Umbilical cord (tissue), 2 donors: ENCODE measurements around the gene GNG12. TPM values are rescaled to one million over a fixed set of nuclear protein-coding genes. Genes with fewer than 3 reads are reported as not detected.
A peak's percentile ranks its signal among the peaks of the same experiment; 100 is the strongest.

Source experiments
- DNase-seq: peaks from one replicate; pipeline ENCODE4 v3.0.0-alpha.2; 2015; ENCODE audit warnings: low spot score
- total RNA-seq: library from RNA; depleted of rRNA; stranded (reverse); fragments of >200 nt; gene quantifications from one replicate; pipeline ENCODE4 v1.2.3, GENCODE V29; 2014; ENCODE audit warnings: low replicate concordance; ENCODE audit not compliant: insufficient read depth

GNG12 gene
- total RNA-seq, 1 donor from 2014 or later, result 153 TPM

DNA sequence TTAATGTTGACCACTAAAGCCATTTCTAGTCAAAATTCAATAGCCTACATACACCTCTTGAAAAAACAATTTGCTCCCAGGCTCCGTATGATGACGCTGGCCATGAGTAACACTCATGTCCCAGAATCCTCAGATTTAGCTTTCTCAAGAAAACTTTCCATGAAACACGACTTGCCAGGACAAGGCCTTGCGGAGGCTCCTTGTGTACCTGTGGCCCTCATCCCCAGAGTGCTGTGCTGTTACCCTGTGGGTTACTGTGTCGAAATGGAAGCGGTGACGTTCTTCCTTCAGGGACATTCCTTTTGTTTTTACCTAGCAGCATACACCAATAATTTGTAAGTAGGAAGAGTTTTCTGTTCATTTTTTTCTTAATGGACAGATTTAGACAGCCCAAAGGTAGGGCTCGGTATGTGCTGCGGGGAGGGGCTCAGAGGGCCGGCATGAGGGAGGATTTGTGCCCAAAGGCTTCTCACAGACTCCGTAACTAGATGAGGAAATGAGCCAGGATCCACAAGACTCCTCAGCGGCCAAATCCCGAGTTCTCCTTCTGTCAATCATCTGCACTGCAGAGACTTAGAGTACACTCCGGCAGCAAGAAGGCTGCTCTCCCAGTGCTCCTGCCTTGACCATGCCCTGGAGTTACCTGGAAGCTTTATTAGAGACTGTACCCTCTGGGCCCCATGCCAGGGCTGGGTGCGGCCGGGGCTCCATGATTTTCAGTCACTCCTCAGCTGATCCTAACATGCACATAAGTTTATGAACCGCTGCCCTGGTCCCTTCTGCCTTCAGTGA lies 17.8 kb downstream of the GNG12 start:
- no peak for DNase-seq

DNA sequence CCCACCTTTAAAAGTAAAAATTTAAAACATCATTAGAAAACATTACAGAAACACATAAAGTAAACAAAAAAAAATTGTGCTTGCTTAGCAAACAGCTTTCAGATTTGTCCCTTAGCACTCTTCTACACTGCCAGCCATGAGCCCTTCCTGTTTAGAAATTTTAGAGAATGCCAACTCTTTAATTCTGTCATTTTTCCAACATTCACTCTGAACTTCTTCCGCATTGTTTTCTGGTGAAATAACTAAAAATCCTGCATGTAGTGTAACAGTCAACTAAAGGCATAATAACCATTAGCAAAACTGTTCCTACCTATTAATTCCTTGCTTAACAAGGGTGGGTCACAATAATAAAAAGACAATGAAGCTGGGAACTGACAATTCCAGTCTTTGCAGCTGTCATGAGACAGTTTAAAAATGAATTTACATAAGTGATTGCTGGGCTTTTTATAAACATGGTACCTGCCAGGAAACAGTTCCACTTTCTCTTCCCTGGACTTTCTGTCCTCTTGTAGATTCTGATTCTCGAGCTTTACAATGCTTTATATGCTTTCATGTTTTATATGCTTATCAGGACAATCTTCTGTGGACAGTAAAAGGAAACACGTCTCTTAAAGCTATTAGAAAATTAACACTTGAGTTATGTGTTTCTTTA lies 19.0 kb downstream of the GNG12 start:
- no peak for DNase-seq

DNA sequence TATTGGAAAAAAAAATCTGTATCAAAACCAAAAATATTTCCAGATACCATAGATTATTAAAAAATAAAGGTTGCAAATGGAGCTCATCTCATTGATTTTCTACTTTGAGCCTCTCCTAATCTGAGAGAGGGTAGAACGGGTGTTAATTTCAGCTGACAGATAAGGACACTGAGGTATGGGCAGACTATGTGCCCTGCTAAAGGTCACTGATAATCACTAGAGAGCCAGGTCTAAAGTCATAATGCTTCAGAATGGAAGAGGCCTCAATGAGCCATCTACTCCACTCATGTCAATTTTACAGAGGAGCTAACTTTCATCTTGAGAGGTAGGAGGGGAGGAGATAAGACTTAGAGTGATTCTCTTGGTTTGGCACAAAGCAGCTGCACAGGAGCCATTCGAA lies 21.0 kb downstream of the GNG12 start:
- no peak for DNase-seq

DNA sequence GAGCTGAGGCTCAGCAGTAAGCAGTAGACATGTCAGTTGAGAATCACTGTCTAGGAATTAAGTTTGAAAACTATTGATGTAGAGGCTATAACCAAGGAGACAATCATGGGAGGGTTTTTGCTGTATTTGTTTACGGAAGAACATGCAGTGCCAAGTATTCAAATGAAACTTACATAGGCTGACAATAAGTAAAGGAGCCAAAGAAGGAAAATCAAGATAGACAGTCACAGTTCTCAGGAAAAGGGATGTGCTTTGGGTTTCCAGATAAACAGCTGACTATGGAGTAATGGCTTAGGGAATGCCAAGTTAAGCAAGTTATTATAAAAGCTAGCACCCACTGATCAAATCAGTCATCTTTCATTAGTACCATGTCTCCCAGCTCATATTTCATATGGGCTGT lies 21.5 kb downstream of the GNG12 start:
- no peak for DNase-seq

DNA sequence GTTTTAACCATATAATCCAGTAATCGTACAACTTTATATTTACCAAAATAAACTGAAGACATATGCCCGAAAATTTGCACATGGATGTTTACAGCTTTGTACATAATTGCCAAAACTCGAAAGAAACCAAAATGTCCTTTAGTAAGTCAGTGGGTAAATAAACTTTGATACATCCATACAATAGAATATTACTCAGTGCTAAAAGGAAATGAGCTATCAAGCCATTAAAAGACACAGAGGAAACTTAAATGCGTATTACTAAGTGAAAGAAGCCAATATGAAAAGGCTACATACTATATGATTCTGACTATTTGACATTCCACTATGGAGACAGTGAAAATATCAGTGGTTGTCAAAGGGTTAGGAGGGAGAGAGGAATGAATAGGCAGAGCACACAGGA lies 23.4 kb downstream of the GNG12 start:
- DNase-seq, result no peak

DNA sequence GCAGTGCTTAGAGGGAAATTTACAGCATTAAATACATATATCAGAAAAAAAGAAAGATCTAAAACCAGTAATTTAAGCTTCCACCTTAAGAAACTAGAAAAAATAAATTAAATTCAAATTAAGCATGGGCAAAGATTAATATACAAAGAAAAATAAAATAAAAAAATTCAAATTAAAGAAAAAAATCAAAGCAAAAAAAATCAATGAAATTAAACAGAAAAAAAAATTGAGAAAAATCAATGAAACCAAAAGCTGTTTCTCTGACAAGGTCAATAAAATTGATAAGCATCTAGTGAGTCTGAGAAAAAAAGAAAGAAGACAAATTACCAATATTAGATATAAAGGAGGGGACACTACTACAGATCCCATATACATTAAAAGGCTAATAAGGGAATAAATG lies 26.0 kb downstream of the GNG12 start:
- no peak for DNase-seq

DNA sequence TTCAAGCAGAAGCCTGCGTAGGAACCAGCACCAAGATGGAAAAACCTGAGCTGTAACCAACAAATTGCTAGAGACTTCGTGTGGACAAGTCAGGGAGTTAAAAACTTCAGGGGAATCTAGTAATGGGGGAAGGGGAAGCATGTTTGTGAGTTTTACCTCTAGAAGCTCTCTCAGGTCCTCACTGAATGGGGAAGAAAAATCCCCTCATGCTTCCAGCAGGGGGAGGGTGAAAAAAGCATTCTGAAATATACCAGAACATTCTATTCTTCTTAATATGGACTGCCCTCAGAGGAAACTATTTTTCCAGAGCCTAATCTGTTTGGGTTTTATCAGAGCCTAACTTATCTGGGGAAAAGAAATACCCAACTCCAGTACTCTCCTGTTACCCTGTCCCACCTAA lies 28.6 kb downstream of the GNG12 start:
- DNase-seq, result no peak

DNA sequence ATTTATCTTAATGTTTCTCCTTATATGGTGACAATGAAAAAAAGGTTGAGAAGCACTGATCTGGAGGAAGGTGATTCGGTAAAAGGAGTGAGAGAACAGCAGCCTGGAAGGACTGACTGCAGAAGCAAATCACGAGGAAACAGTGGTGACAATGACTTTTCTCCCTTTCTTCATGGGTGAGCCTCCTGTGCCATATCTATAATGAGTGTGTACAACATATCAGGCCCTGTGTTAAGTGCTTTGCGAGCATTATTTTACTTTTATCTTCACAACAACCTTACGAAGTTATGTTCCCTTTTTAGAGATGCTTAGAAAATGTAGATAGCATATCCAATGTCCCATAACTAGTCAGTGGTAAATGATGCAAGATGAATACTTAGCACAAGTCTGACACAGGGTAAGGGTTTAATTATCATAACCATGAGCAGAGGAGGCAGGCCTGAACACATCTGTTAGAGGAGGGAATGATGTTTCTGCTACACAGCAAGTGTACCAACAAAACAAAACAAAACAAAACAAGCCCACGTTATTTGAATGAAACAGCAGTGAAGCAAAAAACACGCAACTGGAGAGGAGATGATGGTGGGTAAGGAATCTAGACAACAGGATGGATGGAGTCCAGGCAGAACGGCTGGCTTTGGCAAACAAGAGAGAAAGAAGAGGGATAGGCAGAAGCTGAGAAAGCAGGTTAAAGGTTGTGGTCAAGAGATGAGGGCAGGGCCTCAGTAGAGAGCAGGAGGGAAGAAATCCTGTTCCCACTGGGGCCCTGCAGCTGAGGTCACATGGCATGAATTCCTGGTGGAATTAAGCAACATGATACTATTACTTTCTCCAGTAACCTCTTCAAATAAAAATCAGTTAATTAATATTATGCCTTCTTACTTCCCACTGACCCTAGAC lies 29.6 kb downstream of the GNG12 start:
- no peak for DNase-seq

DNA sequence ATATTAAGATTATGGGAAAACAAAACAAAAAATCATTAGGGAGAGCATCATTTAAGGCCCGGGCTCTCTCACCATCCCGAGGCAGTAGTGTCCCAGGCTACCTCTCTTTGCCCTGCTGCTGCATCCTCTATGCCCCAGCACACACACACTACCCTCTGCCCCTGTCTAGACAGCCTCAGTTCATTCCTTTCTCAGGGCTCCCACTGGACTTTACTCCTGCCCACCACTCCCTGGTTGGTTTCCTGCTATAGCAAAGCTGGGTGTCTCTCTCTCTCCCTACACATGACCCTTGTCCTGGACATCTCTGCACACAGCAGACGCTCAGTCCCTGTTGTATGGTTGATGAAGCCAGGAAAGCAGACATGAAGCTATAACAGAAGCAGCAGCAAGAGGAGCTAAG lies 30.7 kb downstream of the GNG12 start:
- no peak for DNase-seq

DNA sequence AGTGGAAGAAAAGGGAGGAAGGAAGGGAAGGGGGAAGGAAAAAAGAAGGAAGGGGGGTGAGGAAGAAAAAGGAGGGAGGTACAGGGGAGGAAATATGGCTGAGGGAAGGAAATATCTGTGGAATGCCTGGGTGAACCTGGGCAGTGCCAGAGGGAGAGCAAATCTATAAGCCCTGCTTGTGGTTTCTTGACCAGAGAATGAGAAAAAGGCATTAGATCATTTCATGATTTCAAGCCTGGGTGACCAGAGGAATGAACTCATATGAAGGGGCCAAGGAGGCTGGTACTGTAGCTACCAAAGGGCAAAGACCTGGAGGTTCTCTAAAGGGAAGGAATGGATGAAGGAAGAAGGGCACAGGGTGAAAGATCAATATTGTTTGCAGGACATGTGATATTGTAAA lies 31.4 kb downstream of the GNG12 start:
- no peak for DNase-seq

DNA sequence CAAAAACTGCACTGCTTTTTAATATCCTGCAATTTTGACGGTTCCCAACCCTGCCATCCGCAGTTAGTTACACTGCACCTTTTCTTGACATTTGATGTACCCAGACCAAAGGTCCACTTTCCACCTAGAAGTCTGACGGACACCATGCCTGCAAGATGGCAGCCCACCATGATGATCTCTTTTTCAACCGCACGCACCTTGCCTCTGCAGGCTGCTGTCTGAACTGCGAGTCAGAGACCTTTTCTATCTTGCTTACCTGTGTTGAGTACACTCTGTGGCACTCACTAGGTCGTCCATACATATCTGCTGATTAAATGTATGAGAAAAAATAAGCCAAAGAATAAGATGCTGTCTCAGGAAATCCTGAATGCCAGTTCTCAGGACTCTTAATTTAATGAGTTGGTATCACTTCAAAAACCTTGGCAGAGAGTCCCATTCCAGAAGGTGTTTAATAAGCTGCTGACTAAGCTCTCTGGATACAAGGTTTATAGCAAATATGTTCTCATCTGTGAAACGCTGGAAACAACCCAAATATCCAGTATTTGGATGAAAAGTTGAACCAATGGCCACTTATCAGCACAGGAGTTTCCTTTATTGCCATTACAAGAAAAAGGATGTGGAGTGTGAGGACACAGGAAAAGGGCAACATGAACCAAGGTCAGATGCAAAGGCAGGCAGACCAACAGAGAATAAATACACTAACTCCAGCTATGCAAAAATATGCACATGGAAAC lies 37.9 kb downstream of the GNG12 start:
- DNase-seq, result no peak

DNA sequence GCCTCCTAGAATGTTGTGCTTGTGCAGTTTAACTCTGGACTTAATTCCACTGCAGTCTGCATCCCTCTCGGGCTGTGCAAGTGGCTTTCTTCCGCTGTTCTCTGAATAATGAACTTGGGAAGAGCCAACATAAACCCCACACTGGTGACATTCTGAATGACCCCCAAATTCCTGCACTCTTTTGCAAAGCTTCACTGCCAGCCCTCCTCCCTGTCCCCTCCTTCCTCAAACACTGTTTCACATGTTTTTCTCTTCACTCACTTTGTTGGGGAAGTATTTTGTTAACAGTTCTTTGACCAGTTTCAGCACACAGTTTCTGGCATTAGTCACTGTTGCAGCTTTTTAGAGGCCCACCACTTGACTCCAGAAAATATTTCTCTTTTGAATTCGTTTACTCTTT lies 39.7 kb downstream of the GNG12 start:
- peak; percentile 51 for DNase-seq

DNA sequence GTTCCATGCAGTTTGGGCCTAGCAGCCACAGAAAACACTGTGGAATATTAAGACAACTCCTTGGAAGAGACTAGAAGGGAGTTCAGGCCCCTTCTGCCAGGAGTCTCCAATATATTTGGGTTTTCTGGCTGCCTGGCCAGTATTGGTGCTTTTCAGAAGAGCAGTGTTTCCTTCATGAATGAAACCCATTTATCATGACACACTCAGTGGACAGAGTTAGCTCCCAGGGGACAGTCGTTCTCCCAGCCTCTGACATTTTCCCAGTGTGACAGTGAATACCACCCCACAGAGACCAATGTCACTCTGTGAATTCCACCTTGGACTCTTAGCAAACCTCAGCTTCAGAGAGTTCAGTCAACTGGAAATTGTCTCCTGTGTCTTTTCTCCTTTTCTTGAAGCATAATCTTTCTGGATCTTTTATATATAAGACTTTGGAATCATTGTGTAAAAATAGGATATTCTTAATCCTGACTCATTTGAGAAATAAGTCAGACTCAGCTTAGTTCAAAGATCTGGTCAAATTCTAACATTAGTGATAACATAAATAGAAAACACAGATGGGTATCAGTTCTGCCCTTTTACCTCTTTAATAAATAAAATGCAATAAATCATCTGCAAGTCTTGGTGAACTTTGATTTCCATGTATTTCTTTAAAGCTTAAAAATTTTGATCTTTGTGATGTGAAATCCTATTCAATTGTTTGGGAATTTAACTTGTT lies 40.4 kb downstream of the GNG12 start:
- DNase-seq, result no peak

DNA sequence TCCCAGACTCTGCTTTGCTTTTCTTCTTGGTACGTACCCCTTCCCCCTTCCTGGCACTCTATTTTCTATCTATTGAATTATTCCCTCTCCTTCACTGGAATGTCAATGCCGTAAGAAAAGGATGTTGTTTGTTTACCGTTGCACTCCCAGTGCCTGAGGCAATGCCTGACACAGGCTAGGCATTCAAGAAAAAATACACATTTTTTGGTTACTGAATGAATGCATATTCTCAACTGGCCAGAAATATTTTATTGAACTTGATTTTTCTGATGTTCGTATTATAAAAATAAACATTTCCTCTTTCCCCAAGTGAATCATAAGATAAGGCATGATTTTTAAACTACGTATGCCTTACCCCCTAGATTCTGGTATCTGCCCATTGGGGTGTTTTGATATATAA lies 41.2 kb downstream of the GNG12 start:
- DNase-seq, result no peak

DNA sequence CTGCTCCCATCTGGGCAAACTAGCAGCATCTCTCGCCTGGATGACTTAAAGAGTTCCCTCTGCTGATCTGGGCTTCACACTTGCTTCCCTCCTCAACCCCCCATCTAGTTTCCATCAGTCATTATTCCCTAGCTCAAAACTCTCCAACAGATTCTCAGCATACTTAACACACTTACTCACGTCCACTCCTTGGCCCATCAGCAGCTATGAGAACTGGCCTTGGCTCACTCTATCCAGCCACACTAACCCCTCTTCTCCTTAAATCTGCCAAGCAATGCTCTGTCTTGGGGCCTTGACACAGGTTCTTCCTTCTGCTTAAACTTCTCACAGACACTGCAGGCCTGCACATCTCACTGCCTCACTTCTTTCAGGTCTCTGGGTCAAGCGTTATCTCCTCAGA lies 41.6 kb downstream of the GNG12 start:
- DNase-seq, result peak; percentile 74

DNA sequence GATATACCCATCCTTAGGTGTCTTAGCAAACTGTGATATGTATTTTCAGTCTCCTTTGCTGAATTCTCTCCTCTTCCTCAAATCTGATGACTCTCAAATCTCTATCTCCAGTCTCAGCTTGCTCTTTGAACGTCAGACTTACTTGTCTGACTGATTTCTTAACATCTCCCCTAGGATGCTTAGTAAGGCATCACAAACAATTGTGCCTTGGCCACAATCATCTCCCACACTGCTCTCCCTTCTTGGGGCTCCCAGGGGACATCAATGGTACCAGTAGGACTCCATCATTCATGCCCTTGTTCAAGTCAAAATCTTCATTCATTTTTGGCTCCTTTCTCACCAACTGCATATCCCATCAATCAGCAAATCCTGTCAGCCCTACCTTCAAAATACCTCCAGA lies 42.0 kb downstream of the GNG12 start:
- no peak for DNase-seq

DNA sequence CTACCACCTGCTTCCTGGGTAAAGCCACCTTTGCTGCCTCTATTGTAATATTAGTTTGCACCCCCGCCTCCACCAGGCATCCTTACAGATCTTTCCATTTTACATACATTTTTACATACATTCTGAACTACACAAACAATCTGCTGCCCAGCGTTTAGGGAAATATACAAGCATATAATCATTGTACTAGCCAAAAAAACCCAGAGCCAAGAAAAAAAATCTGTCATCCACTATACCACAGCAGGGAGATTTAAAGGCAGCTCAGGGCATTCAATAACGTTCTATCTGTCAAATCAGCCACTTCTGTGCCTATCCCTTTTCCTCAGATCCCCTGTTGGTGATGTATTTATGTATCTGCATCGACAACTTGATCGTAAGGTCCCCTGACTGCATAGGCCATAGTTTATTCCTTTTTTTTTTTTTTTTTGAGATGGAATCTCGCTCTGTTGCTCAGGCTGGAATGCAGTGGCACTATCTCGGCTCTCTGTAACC lies 43.0 kb downstream of the GNG12 start:
- no peak for DNase-seq

DNA sequence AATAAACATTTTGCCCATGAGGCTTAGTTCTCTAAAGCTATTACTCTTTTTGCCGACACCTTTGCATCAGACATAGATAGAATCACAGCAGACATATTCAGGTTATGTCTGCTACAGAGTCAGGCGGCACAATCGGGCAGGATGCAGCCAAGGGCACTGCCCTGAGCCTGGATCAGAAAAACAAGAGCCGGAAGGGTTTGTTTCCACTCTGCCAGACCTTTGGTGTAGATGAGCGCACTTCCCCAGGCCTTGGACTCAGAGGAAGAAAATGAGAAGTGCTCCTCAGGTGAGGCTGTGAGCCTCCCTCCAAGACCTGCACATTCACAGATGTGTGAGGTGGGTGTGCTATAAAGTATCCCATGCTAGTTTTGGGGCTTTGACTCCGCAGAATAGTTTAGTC lies 43.7 kb downstream of the GNG12 start:
- no peak for DNase-seq

DNA sequence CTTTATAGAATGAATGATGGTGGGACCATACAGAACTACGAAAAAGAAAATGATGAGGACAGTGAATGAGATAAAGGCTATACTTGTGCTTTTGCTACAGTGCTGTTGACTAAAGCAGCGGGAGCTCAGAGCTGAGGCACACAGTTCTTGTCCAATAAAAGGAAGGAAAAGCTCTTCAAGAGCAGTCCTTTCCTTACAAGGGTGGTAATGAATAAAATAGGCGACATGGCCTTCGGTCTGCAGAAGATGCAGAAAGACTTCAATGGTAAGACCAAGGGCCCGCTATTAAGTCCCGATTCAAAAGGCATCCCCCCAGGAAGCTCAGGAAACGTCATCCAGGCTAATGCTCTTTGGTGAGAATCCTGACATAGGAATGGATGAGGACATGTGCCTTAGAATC lies 44.4 kb downstream of the GNG12 start:
- no peak for DNase-seq

DNA sequence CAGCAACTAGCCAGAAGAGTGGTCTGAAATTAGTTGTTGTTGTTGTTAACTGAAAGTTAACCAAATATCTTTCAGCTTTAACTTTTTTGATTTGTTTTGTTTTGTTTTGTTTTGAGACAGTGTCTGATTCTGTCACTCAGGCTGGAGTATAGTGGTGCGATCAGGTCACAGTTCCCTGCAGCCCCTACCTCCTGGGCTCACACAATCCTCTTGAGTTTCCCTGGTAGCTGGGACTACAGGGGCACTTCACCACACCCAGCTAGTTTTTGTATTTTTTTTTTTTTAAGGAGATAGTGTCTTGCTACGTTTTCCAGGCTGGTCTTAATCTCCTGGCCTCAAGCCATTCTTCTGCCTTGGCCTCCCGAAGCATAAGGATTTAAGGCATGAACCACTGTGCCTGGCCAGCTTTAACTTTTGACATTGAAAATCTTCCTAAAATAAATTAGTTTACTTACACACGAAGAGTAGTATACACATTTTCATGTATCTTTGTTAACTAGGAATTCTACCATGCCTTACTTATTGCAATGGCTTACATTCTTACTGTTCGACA lies 45.0 kb downstream of the GNG12 start:
- DNase-seq, result peak; percentile 91

DNA sequence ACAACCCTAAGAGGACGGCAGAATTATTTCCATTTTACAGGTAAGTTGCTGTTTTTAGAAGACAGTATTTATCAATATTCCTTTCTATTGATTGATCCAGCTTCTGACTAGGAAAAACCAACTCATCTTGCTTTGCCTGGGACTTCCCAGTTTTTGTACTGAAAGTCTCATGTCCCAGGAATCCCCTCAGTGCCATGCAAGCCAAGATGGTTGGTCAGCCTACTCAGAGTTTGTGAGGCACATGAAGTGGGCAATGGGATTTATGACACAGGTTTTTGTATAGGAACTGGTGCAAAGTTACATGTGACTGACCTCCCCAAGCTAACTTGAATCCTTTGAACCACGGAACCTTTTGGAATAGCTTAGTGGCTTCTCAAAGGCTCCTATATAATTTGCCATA lies 45.5 kb downstream of the GNG12 start:
- DNase-seq, result no peak
